Heart right ventricle (tissue), 16 donors: ENCODE measurements around the gene PDS5B. TPM values are rescaled to one million over a fixed set of nuclear protein-coding genes. Genes with fewer than 3 reads are reported as not detected.
A peak's percentile ranks its signal among the peaks of the same experiment; 100 is the strongest.
"Not testable (repeated sequence)": the region's sequence is repeated elsewhere in the genome, so short reads cannot be mapped to it uniquely, and the experiment has no call there.

Experiments used
- ATAC-seq, 8 donors: fragments of 200-7000 bp; cut with Tn5 transposase; one replicate each; pipeline ENCODE4 v1.9.1; 2020; ENCODE audit warnings: mild to moderate bottlenecking in 8 of 8, moderate library complexity in 8 of 8, moderate number of reproducible peaks in 1 of 8
- DNase-seq, 2 donors: peaks; one replicate each; pipeline ENCODE4 v3.0.0-alpha.2; 2020
- H3K27ac ChIP-seq, 10 donors: fragments of 200-600 bp; sonication (generic) in 2 of 10; one replicate each; pipeline versions ENCODE4 v1.5.0 to v1.8.0; 2020 to 2022; ENCODE audit warnings: mild to moderate bottlenecking in 3 of 10
- H3K27me3 ChIP-seq, 7 donors: fragments of 200-600 bp; one replicate each; pipeline ENCODE4 v1.8.0; 2021 to 2022; ENCODE audit warnings: mild to moderate bottlenecking in 2 of 7
- H3K36me3 ChIP-seq, 9 donors: fragments of 200-600 bp; sonication (generic) in 1 of 9; one replicate each; pipeline versions ENCODE4 v1.5.0 to v1.8.0; 2020 to 2022; ENCODE audit warnings: mild to moderate bottlenecking in 2 of 9
- H3K4me1 ChIP-seq, 9 donors: fragments of 200-600 bp; sonication (generic) in 1 of 9; one replicate each; pipeline versions ENCODE4 v1.5.0 to v1.8.0; 2020 to 2022; ENCODE audit warnings: mild to moderate bottlenecking in 4 of 9
- H3K4me3 ChIP-seq, 10 donors: fragments of 200-600 bp; sonication (generic) in 2 of 10; one replicate each; pipeline versions ENCODE4 v1.5.0 to v1.8.0; 2020 to 2022; ENCODE audit warnings: mild to moderate bottlenecking in 7 of 10, moderate library complexity in 2 of 10
- H3K9me3 ChIP-seq, 11 donors: fragments of 200-600 bp in 10 of 11; sonication (generic) in 2 of 11; one replicate each; pipeline versions ENCODE4 v1.5.0 to v1.8.0; 2013 to 2022; ENCODE audit warnings: mild to moderate bottlenecking in 2 of 11, control low read depth in 1 of 11, moderate library complexity in 1 of 11
- CTCF ChIP-seq, 9 donors: fragments of 200-600 bp; sonication (generic) in 2 of 9; IDR thresholded peaks; one replicate each; pipeline versions ENCODE4 v1.5.0 to v1.8.0; 2021 to 2022; ENCODE audit warnings: antibody characterized with exemption in 9 of 9, mild to moderate bottlenecking in 5 of 9, moderate library complexity in 1 of 9
- WGBS, 2 donors: extraction: QIAGEN DNeasy Blood & Tissue Kit; methylation state at CpG; one replicate each; pipeline ENCODE4 v1.1.7; 2013; ENCODE audit warnings: inconsistent platforms in 1 of 2; 5-methylcytosine and 5-hydroxymethylcytosine counted together
- intact Hi-C, 10 donors: fragments of 100-400 bp; cut with DNase I; formaldehyde crosslinking; loops; one replicate each; pipeline versions ENCODE4 v1.11.1 to v1.14.2; 2022
- polyA plus RNA-seq, 2 donors: library from polyadenylated mRNA; stranded (reverse); fragments of 200-250 nt; gene quantifications; one replicate each; pipeline ENCODE4 v1.2.3, GENCODE V29; 2013
- total RNA-seq, 10 donors: library from RNA; stranded (reverse); fragmentation: NEBNext Ultra II Directional in 3 of 10; extraction: Animal tissue kit (Norgen Biotek cat#: 25700) in 3 of 10; gene quantifications; one replicate each; pipeline versions ENCODE4 v1.2.1 to v1.2.4, GENCODE V29; 2021 to 2023
- donor health status: Arrhythmogenic right ventricular cardiomyopathy.
- donor health status: ischemic (EF 13 %, LVEDD 7.1; RV severe dilation, severe dysfunction).
- donor health status: healthy with polysubstance abuse.
- donor health status: DM: no; HTN: yes; CAD: no.
- donor health status: DM: no; HTN: no; CAD: no.
- donor health status: ischemic (EF 25% LVEDD 6.9; RV normal size, moderate dysfunction).
- donor health status: ischemic (EF 25% LVEDD 5.7; RV mildly dilated, moderate dysfunction).
- donor health status: healthy.
- donor health status: DM: yes; HTN: yes; CAD: no.
- donor health status: Ischemic cardiomyopathy.
- donor health status: ischemic (EF 35%, LVEDD 5.7; RV mildly dilated, moderate dysfunction).
- donor health status: nonischemic (EF 11% LVEDD 7.7; RV severe dilation, severe dysfunction).
- donor health status: DM: yes; HTN: yes; CAD: no.
- donor health status: PGD.
- donor health status: ischemic (EF 29% LVEDD 5.4; RV normal size, mild dysfunction).
- donor health status: nonischemic (EF 23%, LVEDD 6.1; RV moderate dilation, normal function).

PDS5B gene
- total and polyA plus RNA-seq, 12 donors = 5.6 to 29.6 (median 19.9) TPM

DNA sequence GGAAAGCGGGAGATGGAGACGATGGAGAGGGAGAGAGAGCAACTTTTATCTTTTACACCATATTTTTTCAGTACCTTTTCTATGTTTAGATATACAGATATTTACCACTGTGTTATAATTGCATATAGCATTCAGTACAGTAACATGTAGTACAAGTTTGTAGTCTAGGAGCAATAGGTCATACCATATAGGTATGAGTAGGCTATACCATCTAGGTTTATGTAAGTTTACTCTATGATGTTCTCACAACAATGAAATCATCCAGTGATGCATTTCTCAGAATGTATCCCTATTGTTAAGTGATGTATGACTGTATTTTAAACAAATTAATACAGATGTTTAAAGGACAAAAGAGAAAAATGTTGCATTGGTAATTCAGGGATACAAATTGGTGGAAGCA lies 136.1 kb downstream of the PDS5B start:
- ATAC-seq (no peak), DNase-seq (no peak)
- H3K4me3 ChIP-seq = no peak overlapping the region
- H3K9me3 ChIP-seq = no peaks in the 10 kb centered on the region
- peaks cover 0 to 13% (median 4%) of the 10 kb centered on the region in 9 donors for H3K36me3 ChIP-seq
- intact Hi-C loops = no loop called here
- 100% methylated on average over 2 of the region's 2 CpGs for WGBS, 2 donors
- H3K27me3 ChIP-seq = no peaks in the 10 kb centered on the region
- no peak overlapping the region for H3K27ac ChIP-seq
- TF ChIP-seq CTCF (IDR thresholded peaks at IDR 0.05) = no peak
- peaks cover 0 to 16% (median 0%) of the 10 kb centered on the region in 9 donors for H3K4me1 ChIP-seq

DNA sequence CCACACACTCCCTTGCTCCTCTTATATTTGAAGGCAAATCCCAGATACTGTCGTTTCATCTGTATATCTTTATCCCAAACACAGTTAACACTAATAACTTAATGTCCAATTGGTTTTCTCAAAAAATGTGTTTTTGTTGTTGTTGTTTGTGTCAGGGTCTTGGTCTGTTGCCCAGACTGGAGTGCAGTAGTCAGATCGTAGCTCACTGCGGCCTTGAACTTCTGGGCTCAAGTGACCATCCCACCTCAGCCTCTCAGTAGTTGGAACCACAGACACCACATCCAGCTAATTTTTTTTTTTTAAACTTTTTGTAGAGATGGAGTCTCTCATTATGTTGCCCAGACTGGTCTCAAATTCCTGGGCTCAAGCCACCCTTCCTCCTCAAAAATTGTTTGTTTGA lies 137.7 kb downstream of the PDS5B start:
- intact Hi-C loops = no loop called here
- no peak overlapping the region for H3K27ac ChIP-seq
- H3K4me3 ChIP-seq = no peak overlapping the region
- no peaks in the 10 kb centered on the region for H3K27me3 ChIP-seq
- H3K36me3 ChIP-seq = peaks cover 0 to 11% (median 0%) of the 10 kb centered on the region in 9 donors
- peaks cover 0 to 16% (median 0%) of the 10 kb centered on the region in 9 donors for H3K4me1 ChIP-seq
- H3K9me3 ChIP-seq = no peaks in the 10 kb centered on the region
- no peak for TF ChIP-seq CTCF (IDR thresholded peaks at IDR 0.05)
- DNase-seq (no peak), ATAC-seq (no peak)
- 75 to 80% methylated on average over 3 of the region's 3 CpGs for WGBS, 2 donors

GRCh38 chr13:32726374-32727037 lies 140.3 kb downstream of the PDS5B start:
- ATAC-seq (peak in 1 of 8 donors; percentile 33), DNase-seq (no peak)
- Histone ChIP-seq H3K9me3 (peaks cover 0 to 14% (median 0%) of the 10 kb centered on the region in 11 donors), H3K4me1 (peaks cover 0 to 16% (median 7%) of the 10 kb centered on the region in 9 donors), H3K27ac (peak overlapping the region in 1 of 10 donors; percentile 19), H3K27me3 (no peaks in the 10 kb centered on the region), H3K4me3 (no peak overlapping the region), H3K36me3 (peaks cover 0 to 11% (median 0%) of the 10 kb centered on the region in 9 donors)
- 83 to 88% methylated on average over 4 of the region's 4 CpGs for WGBS, 2 donors
- no peak for TF ChIP-seq CTCF (IDR thresholded peaks at IDR 0.05)
- intact Hi-C loops = no loop called here

DNA sequence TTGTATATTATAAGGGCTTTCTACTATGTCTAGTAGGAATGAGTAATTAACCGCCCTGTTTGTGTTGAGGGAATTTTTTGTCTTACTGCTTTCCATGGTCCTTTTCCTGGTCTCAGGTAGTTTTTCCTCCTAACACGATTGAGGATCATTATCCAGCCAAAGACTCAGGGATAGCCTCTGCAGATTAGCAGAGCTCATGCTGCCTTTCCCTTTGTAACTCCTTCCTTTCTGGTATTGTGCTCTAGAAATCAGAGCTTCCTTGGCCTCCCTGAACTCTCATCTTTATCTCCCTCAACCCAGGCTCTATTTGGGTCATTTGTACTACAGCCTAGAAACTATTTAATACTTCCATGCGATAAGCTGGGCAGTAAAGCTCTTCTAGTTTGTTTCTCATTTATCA lies 142.1 kb downstream of the PDS5B start:
- Histone ChIP-seq H3K4me3 (no peak overlapping the region), H3K9me3 (peaks cover 0 to 14% (median 0%) of the 10 kb centered on the region in 11 donors), H3K4me1 (peaks cover 0 to 31% (median 16%) of the 10 kb centered on the region in 9 donors), H3K36me3 (peaks cover 0 to 5% (median 0%) of the 10 kb centered on the region in 9 donors), H3K27ac (no peak overlapping the region), H3K27me3 (no peaks in the 10 kb centered on the region)
- intact Hi-C loops = no loop called here
- TF ChIP-seq CTCF (IDR thresholded peaks at IDR 0.05) = no peak
- no peak for ATAC-seq
- no peak for DNase-seq
- WGBS, 2 donors = 69 to 85% methylated on average over 3 of the region's 3 CpGs

DNA sequence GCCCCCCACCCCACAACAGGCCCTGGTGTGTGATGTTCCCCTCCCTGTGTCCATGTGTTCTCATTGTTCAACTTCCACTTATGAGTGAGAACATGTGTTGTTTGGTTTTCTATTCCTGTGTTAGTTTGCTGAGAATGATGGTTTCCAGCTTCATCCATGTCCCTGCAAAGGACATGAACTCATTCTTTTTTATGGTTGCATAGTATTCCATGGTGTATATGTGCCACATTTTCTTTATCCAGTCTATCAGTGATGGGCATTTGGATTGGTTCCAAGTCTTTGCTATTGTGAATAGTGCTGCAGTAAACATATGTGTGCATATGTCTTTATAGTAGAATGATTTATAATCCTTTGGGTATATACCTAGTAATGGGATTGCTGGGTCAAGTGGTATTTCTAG lies 142.8 kb downstream of the PDS5B start:
- Histone ChIP-seq H3K4me1 (peaks cover 0 to 35% (median 16%) of the 10 kb centered on the region in 9 donors), H3K9me3 (peaks cover 0 to 14% (median 0%) of the 10 kb centered on the region in 11 donors)
- H3K27ac ChIP-seq, H3K27me3 ChIP-seq, H3K4me3 ChIP-seq, DNase-seq, intact Hi-C loops, H3K36me3 ChIP-seq, ATAC-seq: not testable (repeated sequence)
